NCI-H2171 treated with DMSO at 0.1 percent for 48 hours (cell line): ENCODE data around the gene RIPOR2.
"Not testable (repeated sequence)": the region's sequence is repeated elsewhere in the genome, so short reads cannot be mapped to it uniquely, and the experiment has no call there.

ENCODE experiments used
- DNase-seq: peaks from one replicate; lab custom pipeline; 2025; lab: John Stamatoyannopoulos, UW

The RIPOR2 gene

DNA sequence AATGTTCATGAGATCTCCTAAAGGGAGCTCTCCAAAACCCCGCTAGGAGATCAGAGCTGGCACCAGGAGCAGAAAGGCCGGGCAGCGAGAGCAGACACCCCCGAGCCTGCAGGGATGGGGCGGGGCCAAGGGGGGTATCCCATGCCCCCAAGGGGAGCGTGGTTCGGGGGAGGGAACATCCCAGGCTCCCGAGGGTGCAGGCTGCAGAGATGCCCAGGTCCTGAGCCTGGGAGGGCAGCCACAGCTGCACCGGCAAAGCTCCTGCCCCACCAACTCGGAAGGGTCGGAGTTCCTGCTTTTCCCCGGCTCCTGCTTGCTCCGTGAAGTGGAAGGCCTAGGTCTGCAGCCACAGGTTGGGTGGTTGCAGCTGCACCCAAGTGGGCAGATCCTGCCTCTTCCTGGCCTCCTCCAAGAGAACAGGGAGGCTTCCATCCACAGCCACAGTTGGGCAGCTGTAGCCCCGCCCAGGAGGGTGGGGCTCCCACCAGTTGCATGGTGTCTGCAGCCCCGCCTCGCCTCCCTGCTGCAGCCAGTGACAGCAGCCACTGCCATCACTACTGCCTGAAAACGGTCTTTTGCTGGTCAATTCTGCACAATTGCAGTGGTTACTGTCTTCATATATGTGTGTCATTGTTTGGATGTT, 174.4 kb downstream of the RIPOR2 start:
- DNase-seq = no peak

DNA sequence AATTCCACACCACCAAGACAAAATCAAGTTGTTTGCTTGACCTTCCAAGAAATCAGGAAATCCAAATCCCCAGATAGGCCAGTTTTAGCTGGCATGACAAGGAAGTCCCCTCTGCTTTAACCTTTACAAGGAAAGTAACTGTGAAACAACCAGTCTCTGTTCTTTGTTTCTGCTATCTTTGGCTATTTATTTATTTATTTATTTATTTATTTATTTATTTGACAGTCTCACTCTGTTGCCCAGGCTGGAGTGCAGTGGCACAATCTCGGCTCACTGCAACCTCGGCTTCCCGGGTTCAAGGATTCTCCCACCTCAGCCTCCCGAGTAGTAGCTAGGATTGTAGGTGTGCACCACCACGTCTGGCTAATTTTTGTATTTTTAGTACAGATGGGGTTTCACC, 175.6 kb downstream of the RIPOR2 start:
- no peak for DNase-seq

- DNase-seq = no peak
Measured at GRCh38 chr6:24759718-24760117, 176.0 kb downstream of the RIPOR2 start.

- no peak for DNase-seq
Measured at GRCh38 chr6:24757611-24758010, 178.1 kb downstream of the RIPOR2 start.

- DNase-seq = no peak
Measured at GRCh38 chr6:24755279-24755678, 180.5 kb downstream of the RIPOR2 start.

GRCh38 chr6:24754378-24754777, 181.4 kb downstream of the RIPOR2 start:
- DNase-seq = not testable (repeated sequence)
